HG03175 (cell line): ENCODE measurements around the gene TRERF1.
"Not testable (repeated sequence)": the region's sequence is repeated elsewhere in the genome, so short reads cannot be mapped to it uniquely, and the experiment has no call there.

Experiments
- ATAC-seq: cut with Tn5 transposase; IDR thresholded peaks from one replicate; pipeline ENCODE4 v1.9.1; 2021; ENCODE audit warnings: mild to moderate bottlenecking, moderate library complexity; ENCODE audit not compliant: unreplicated experiment

TRERF1 gene

DNA sequence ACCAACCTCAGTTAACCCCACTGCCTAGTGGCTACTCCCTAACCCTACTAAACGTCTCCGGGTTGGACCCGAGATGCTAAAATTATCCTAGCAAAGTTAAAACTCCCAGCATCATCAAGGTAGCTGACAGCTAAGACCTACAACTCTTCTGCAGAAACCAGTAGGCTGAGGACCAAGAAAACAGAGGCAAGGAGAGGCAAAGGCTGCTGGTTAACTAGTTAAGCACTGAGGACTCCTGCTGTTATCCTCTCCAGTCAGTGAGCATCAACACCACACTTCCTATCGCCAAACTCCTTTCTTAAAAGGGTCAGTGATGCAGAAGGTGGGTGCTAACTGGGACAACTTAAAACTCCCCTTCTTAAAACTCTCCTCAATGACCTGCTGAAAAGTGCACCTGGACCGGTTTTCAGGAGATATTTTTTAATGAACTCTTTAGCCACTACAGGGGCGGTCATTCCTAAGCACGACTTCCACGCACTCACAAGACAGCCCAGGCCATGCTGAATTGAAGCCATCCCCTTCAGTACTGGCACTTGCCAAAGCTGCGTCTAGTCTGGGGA lies 1.7 kb downstream of the TRERF1 start:
- no peak for ATAC-seq

DNA sequence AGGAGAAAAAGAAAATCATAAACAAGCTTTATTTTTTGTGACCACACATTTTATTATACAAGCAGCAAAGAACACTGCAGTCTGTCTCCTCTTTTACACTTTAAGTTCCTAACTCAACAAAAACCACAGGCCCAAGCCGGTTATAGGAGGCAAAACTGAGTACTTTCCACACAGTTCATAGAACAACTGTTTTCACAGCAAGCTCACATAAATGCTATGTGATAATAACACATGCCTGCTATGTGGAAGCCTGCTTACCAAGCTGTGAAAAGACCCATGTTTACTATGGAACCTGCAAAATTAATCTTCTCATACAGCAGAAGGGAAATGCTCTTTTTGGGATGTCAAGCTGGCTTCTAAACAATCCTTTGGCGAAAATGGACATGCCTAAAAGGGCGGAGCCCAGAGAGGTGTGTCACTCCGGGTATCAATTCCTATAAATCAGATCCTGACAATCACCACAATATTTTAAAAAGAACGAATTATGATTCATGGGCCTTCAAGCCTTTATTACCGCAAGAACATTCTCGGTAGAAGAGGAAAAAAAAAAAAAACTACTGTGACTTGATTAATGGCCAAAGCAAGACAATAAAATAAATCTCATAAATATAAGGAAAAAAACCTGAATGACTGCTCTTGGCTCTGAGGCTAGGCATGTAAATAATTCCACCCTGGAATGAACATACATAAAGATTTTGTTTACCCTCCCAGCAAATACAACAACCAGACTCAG lies 2.6 kb downstream of the TRERF1 start:
- no peak for ATAC-seq

DNA sequence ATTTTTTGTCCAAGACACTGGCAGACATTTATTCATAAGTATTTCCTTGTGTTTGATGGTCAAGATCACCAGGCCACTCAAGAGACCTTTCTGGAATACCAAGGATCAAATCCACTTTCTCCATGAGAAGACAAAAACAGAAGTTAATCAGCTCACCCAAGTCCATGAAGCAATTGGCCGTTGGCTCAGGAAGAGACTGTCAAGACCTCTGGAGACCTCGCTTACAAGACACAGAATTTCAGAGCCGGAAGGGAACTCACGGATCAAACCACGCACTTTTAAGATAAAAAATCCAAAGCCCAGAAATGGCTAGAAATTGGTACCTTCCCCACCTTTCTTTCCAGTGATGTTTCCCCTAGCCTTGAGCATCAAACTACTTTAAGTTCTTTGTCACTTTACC lies 3.3 kb downstream of the TRERF1 start:
- no peak for ATAC-seq

DNA sequence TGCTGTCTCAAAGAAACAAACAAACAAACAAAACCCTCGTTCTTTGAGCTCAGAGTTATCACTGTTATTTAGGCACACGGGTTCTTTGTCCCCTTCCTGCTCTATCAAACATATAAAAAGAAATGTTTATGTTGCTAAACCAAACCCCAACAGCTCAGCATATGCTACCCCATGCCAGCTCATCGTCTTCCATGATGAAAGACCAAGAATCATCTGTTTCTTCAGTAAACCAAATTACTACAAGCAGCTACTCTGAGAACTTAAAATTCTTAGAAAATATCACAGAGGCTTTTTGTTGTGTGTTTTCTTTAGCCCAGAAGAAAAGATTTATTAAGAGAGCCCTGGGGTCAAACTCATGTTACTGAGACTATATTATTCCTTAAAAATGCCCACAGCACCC lies 4.7 kb downstream of the TRERF1 start:
- ATAC-seq, result no peak

- ATAC-seq, result no peak
Observed at GRCh38 chr6:42446370-42446769, 5.4 kb downstream of the TRERF1 start.

GRCh38 chr6:42445955-42446354 lies 5.8 kb downstream of the TRERF1 start:
- not testable (repeated sequence) for ATAC-seq

DNA sequence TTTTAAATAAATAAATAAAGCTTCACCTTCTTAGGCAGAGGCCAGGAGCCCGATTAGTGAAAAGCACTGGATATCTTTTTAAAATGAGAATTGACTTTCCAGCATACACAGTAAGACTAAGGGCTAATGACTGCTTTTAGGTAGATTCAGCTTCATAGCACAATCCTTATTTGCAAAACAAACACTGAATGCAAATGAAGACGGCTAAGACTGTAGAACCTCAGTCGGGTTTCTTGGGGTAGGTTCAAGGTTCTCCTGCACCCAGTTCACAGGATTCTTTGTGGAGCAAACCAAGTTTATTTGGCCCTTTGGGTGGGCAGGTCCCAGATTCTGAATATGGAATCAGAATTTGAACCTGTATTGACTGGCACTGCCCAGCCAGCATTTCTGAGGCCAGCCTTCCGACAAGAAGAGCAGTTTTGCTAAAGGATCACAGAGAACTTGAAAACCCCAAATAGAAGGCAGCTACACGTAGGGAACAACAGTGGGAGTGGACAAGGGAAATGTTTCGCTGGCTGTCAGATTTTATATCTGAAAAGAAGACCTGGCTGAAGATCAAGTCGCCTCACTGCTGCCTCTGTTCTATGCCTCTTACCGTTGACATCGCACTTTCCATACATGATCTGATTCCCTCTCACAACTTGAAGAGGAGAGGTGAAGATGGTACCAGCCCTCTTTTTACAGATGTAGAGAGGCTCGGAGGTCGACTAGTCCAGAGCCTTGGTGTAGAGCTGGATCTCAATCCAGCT lies 8.2 kb downstream of the TRERF1 start:
- no peak for ATAC-seq

- no peak for ATAC-seq
Observed at GRCh38 chr6:42441697-42442081, 10.0 kb downstream of the TRERF1 start.

DNA sequence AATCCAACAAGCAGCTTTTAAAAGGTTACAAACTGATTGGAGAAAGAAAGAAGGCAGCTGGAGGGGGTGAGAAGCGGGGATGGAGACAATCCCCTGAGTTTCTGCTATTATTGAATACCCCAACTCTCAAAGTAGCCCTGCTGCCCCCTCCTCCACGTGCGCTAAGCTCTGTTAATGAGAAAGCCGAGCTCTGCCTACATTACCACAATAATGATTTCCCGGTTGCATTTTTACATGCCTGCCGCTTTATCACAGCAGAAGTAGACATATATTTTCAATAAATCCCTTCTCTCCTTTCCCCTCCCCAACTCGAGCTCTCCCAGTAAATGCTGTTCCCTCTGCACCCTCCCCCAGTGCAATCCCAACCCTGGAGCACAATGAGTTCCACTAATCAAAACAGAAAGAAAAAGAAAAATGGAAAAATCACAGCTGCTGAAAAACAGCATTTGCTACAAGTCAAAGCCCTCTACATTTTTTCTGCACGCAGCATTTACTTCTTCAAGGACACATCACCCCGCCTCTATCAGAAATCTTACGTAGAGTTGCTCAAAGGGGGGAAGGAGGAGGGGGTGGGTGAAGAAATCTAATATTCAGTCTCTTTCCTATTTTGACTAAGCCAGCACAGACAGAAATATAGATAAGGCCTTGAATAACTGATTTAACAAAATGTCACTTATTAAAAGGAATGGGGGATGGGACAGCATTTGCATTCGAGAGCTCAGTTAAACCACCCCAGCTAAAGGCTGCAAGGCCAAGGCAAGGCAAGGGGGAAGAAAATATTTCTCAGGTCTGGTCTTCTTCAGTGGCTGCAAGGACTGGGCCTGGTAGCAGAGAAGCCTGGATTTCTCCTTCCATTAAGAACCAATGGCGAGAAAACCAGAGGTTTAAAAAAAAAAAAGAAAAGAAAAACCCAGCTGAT lies 10.7 kb downstream of the TRERF1 start:
- no peak for ATAC-seq

DNA sequence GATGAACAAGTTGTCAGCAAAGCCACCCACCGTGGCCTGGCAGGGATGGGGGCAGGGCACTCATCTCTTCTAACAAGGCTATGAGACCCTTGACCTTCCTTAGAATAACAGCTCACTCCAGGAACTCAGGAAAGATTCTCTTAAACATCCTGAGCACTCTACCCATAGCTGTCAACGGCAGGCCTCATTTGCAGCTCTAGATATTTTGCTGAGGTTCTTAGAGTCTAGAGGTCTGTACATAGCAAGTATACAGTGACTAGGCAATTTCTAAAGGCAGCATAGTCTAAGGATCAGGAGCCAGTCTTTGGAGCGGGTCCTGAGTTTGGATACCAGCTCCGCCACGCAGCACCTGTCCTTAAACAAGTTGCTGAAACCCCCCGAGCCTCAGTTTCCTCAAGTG lies 11.7 kb downstream of the TRERF1 start:
- ATAC-seq, result no peak

DNA sequence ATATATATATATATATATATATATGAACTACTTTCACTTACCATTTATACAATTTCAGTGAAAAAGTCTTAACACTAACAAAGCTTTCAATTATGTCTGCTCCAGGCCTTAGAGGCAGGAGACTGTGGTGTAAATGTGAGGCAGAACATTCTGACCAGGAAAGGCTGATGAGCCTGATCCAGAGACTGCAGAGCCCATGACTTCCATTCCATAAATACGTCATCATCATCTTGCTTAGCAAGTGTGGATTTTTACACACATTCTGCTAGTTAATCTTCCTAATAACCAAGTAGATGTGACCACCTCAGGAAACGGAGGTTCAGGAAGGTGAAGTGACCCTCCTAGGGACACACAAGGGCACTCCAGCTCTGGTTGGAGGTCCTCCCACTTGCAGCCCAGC lies 14.9 kb downstream of the TRERF1 start:
- ATAC-seq, result no peak

- no peak for ATAC-seq
Observed at GRCh38 chr6:42434237-42434636, 17.5 kb downstream of the TRERF1 start.

DNA sequence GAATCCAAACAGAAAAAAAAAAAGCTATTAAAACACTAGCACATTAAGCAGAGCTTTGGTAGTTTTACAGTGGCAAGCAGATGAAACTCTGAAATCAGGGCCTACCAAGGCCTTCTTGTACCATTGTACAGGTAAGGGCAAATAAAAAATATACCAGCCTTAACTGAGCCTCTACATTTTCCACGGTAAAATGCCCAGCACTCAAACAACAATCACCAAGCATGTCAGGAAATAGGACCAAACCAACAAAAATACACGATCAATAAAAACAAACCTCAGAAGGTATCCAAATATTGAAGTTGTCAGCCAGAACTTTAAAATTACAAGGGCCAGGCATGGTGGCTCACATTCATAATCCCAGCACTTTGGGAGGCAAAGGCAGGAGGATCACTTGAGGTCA lies 18.3 kb downstream of the TRERF1 start:
- ATAC-seq, result no peak

DNA sequence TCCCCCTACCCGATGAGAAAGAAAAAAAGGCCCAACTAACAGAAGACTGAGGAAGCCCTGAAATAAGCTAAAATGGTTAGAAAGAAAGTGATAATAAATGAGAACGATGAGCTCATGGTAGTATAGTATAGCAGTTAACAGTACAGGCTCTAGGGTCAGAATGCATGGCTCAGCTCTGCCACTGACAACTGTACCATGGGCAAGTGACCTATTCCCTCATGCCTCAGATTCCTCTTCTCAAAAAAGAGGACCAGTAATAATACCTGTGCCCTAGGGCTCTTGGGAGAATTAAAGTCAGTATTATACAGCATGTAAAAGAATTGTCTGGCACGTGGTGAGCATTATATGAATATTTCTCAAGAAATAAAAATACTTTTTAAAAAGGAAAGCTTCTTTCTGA lies 19.8 kb downstream of the TRERF1 start:
- ATAC-seq, result no peak

DNA sequence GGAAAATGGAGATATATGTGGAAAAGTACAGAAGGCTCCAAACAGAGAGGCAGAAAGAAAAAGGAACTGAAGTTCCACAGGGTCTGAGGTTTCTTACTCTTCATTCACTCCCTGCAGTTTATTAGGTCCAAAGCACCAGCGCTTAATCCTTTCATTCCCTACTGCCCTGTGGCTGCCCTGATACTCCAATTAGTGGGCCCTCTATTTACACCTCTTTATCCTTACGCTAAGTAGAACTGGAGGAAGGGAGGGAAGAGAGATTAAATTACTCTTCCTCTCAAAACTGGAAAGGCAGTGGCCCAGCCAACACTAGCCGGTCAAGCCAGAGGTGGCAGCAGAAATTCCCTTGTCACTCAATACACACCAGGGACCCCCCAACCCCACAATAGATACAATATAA lies 20.4 kb downstream of the TRERF1 start:
- no peak for ATAC-seq

DNA sequence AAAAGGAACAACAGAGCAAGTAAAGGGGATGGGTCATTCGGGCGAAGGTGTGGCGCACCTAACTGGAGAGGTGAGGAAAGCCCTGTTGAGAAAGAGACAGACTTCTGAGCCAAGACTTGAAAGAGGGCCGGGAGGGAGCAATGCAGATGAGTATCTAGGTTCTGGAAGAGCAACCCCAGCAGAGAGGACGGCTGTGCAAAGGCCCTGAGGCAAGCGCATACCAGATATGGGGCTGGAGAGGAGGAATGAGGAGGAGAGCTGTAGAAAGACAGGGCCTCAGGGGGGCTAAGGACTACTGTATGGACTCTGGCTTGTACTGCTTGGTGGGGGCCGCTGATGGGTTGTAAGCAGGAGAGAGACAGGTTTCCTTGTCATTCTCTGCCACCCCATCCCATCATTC lies 21.9 kb downstream of the TRERF1 start:
- no peak for ATAC-seq

- ATAC-seq, result no peak
Observed at GRCh38 chr6:42429042-42429585, 22.6 kb downstream of the TRERF1 start.

DNA sequence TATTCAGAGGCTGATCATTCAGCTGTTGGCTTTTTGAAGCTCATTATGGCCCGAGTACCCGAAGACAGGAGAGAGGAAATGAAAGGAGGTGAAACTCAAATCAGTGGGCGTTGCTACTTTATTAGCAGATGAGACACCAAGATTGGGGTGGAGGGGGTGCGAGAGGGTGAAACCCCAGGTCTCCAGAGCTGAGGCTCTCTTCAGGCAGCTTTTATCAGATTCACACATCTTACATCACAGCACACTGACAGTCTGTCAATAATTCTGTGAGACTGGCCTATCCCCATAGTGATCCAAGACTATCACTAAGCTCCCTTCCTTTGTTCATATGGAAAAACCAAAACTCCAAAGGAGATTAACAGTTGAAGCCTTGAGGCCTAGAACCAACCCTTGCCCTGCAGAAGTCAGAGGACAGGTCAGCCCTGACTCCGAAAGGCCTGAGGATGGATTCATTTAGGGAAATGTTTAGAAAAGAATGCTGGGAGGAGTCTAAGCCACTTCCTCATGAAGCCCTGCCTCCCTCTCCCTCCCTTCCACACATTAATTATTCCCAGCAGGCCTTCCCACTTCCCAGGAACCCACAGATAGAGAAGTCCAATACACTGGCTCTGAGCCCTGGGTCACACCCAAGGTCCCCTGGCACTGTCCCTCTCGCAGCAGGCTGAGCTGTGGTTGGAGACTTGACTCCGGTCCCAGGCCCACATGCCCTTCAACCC lies 23.2 kb downstream of the TRERF1 start:
- ATAC-seq, result peak; percentile 79

DNA sequence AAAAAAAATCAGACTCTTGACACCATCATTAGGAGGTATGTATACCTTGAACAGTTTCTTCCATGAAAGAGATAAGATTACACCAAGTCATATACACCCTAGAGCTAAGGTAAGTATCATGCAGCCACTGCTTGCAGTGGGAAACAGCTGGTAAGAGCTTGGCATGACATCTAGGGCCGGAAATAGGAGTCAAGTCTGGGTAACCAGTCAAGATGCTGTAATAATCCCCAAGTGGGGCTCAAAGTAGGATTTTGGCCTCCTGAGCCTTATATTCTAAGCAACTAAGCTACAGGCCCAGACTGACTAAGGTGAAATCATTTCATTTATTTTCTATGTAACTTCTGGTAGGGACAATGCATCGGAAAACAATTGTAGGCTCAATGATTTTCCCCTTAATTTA lies 23.9 kb downstream of the TRERF1 start:
- ATAC-seq, result peak; percentile 3

DNA sequence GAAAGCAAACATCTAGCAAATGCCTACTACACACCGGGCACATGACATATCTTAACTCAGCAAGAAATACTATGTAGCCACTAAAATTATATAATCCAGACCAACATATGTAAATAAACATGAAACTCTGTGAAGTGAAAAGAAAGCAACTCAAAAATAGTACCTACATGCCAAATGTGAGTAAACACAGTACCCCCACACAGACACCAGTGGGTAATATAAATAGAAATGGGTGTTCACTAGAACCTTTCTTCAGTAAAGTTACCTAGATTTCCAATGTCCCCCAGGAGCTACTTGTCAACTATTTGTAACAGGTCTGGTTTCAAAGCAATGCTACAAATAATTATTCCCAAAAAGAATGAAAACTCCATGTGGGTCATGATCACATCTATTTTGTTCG lies 25.5 kb downstream of the TRERF1 start:
- no peak for ATAC-seq
